Measurements from ENCODE around the gene FUT3. TPM values are rescaled to one million over a fixed set of nuclear protein-coding genes. Genes with fewer than 3 reads are reported as not detected.

FUT3 gene
- total and polyA plus RNA-seq, 2 of the 8 experiments (the other 6 are each of a cell fraction or from before 2014, with no cell fraction given) = 0.15 to 0.63 TPM

DNA sequence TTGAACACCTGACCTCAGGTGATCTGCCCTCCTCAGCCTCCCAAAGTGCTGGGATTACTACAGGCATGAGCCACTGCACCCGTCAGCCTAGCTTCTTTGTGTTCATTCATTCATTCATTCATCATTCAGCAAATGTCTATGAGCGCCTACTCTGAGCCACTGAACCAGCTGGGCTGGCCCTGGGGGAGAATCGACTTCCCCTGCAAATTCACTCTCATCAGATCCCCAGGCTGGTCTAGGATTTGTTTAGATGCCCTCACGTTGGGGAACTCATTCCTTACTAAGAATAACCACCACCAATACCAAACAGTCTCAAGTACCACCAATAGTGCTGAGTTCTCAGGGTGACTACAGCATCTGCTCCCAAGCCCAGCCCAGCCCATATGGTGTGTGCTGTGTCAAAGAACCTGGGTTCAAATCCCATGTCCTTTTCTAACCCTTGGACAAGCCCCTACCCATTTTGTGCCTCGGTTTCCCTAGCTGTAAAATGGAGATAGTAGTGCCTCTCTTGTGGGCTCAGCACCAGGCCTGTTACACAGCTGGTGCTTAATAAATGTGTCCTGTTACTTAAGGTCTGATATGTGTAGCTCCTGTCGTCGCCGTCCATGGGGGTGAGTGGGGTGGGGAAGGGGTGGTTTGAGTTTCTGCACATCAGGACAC is 29.6 kb downstream of the FUT3 start:
- POLR2A ChIA-PET (ENCODE audit: partially characterized antibody) = interaction anchor here (0.9 to 1.0 kb wide), 2 partner anchors 11 to 18 kb away, joined by 3 read pairs; no protein-coding TSS in a partner anchor
- no peak for DNase-seq (ENCODE audit: low read depth in 1 of 2, low spot score in 2 of 2)

More for the DNA sequence above, 29.6 kb downstream of the FUT3 start:
- Histone ChIP-seq H4K5ac (ENCODE audit: insufficient read length, low read depth, low read length) (no peak overlapping the region), H4K8ac (ENCODE audit: extremely low read depth, insufficient read depth, low read length) (no peak overlapping the region), H3K9me3 (ENCODE audit: insufficient read depth in 2 of 2, low read depth in 1 of 2, low read length in 1 of 2) (no peaks in the 10 kb centered on the region), H3K23me2 (ENCODE audit: low read depth, low read length) (no peaks in the 10 kb centered on the region), H2BK12ac (ENCODE audit: low read depth, low read length) (no peak overlapping the region), H3K27me3 (replicated peaks in 1 of 4; ENCODE audit: control insufficient read depth in 3 of 4, extremely low read depth in 1 of 4, insufficient read depth in 3 of 4, low read length in 3 of 4) (no peaks in the 10 kb centered on the region), H3K4me1 (replicated peaks in 1 of 4; ENCODE audit: control insufficient read depth in 3 of 4, insufficient read depth in 4 of 4, low read length in 3 of 4) (peaks cover 0 to 4% (median 3%) of the 10 kb centered on the region in 4 experiments; a peak in 4 of 7 replicates), H2BK20ac (ENCODE audit: low read length) (no peak overlapping the region), H3K27ac (ENCODE audit: low read depth, low read length) (no peak overlapping the region), H4K20me1 (replicated peaks in 1 of 2; ENCODE audit: control insufficient read depth in 1 of 2, insufficient read depth in 2 of 2, low read length in 2 of 2) (peaks cover 0 to 3% of the 10 kb centered on the region in 2 experiments), H3K56ac (replicated peaks; ENCODE audit: insufficient read length, low read depth, low read length) (no peak overlapping the region), H3K79me2 (ENCODE audit: control insufficient read depth in 1 of 2, insufficient read depth in 2 of 2, low read length in 2 of 2) (no peaks in the 10 kb centered on the region), H4K91ac (replicated peaks; ENCODE audit: insufficient read length, low read length) (no peak overlapping the region), H3K4me3 (ENCODE audit: extremely low read depth in 1 of 4, insufficient read depth in 2 of 4, low read depth in 3 of 4, low read length in 4 of 4) (no peak overlapping the region), H3K4me2 (ENCODE audit: insufficient read depth in 1 of 2, low read depth in 2 of 2, low read length in 2 of 2) (no peak overlapping the region), H3K9ac (replicated peaks in 1 of 4; ENCODE audit: extremely low read depth in 1 of 4, low read depth in 3 of 4, low read length in 3 of 4) (no peak overlapping the region), H3K23ac (ENCODE audit: insufficient read length) (no peak overlapping the region), H2BK15ac (ENCODE audit: low read length) (no peak overlapping the region), H3K14ac (ENCODE audit: insufficient read length) (no peak overlapping the region), H3K36me3 (ENCODE audit: control insufficient read depth in 2 of 4, insufficient read depth in 4 of 4, low read length in 3 of 4) (no peaks in the 10 kb centered on the region), H2BK5ac (ENCODE audit: low read depth, low read length) (no peak overlapping the region), H3K4ac (replicated peaks; ENCODE audit: insufficient read length, low read depth, low read length) (no peak overlapping the region), H2AK5ac (ENCODE audit: low read depth, low read length) (no peak overlapping the region), H3K18ac (ENCODE audit: extremely low read depth, low read length) (no peak overlapping the region), H2AFZ (ENCODE audit: low read length) (no peak overlapping the region), H2BK120ac (replicated peaks; ENCODE audit: low read depth, low read length) (no peak overlapping the region), H3K79me1 (ENCODE audit: low read depth, low read length) (no peaks in the 10 kb centered on the region)
- 77% methylated on average over 8 of the region's 8 CpGs; no CpG with 5 or more reads in 1 of the 2 experiments for WGBS, 2 experiments (ENCODE audit: extremely low coverage in 1 of 2, insufficient coverage in 1 of 2, insufficient read length in 1 of 2, insufficient replicate concordance in 2 of 2, low coverage in 1 of 2, low lambda C conversion rate in 2 of 2, missing lambda C conversion rate in 1 of 2)
- FAIRE-seq = no peak
- CTCF ChIA-PET (ENCODE audit: partially characterized antibody) = interaction anchor here (1.0 to 3.7 kb wide), 3 partner anchors 14 to 71 kb away, joined by 4 to 32 read pairs (median 6); no protein-coding TSS in a partner anchor
- TF ChIP-seq SRF (IDR thresholded peaks at IDR 0.05; ENCODE audit: low read depth, low read length) (no peak), SAP30 (IDR thresholded peaks at IDR 0.05; ENCODE audit: insufficient read depth, insufficient replicate concordance, low read length) (no peak), KDM1A (IDR thresholded peaks at IDR 0.05; ENCODE audit: borderline replicate concordance, low read length) (no peak), RFX5 (IDR thresholded peaks at IDR 0.05; ENCODE audit: borderline replicate concordance, low read depth, low read length) (no peak), POLR2AphosphoS5 (IDR thresholded peaks at IDR 0.05; ENCODE audit: low read depth, low read length) (no peak), TAF7 (optimal IDR thresholded peaks at IDR 0.05; ENCODE audit: borderline replicate concordance, low read depth, low read length) (no peak), NRF1 (IDR thresholded peaks at IDR 0.05; ENCODE audit: low read depth, low read length) (no peak), FOSL1 (IDR thresholded peaks at IDR 0.05; ENCODE audit: insufficient read depth, low read depth, low read length) (no peak), PHF8 (conservative IDR thresholded peaks at IDR 0.05; ENCODE audit: low read depth, low read length) (no peak), ZNF274 (IDR thresholded peaks at IDR 0.05; ENCODE audit: borderline replicate concordance, extremely low read depth, low read length) (no peak), KDM4A (IDR thresholded peaks at IDR 0.05; ENCODE audit: low read depth, low read length, severe bottlenecking) (no peak)

Data from H1 (cell line).